ENCODE measurements around the gene UBE2E2.

The UBE2E2 gene

GRCh38 chr3:23288715-23289114 is 85.6 kb downstream of the UBE2E2 start:
- FAIRE-seq = no peak
- no peak for TF ChIP-seq POLR2A (IDR thresholded peaks at IDR 0.05; ENCODE audit: low read depth, low read length)
- TF ChIP-seq TAF1 (IDR thresholded peaks at IDR 0.05; ENCODE audit: borderline replicate concordance, low read depth, low read length) = no peak
- TF ChIP-seq POLR2AphosphoS5 (IDR thresholded peaks at IDR 0.05; ENCODE audit: low read depth, low read length) = no peak

GRCh38 chr3:23292432-23292831 is 89.3 kb downstream of the UBE2E2 start:
- DNase-seq (ENCODE audit: insufficient read length) = no peak
- no peak for TF ChIP-seq POLR2A (IDR thresholded peaks at IDR 0.05; ENCODE audit: low read depth, low read length)
- TF ChIP-seq TAF1 (IDR thresholded peaks at IDR 0.05; ENCODE audit: borderline replicate concordance, low read depth, low read length) = no peak
- TF ChIP-seq POLR2AphosphoS5 (IDR thresholded peaks at IDR 0.05; ENCODE audit: low read depth, low read length) = no peak
- no peak for FAIRE-seq

More at GRCh38 chr3:23288715-23289114, 85.6 kb downstream of the UBE2E2 start:
- no peak for DNase-seq (ENCODE audit: insufficient read length)

GRCh38 chr3:23294770-23295387 is 91.8 kb downstream of the UBE2E2 start:
- no peak for DNase-seq (ENCODE audit: insufficient read length)
- no peak for TF ChIP-seq POLR2AphosphoS5 (IDR thresholded peaks at IDR 0.05; ENCODE audit: low read depth, low read length)
- TF ChIP-seq TAF1 (IDR thresholded peaks at IDR 0.05; ENCODE audit: borderline replicate concordance, low read depth, low read length) = no peak
- TF ChIP-seq POLR2A (IDR thresholded peaks at IDR 0.05; ENCODE audit: low read depth, low read length) = no peak
- FAIRE-seq = peak; percentile 30

- TF ChIP-seq TAF1 (IDR thresholded peaks at IDR 0.05; ENCODE audit: borderline replicate concordance, low read depth, low read length) (no peak), POLR2A (IDR thresholded peaks at IDR 0.05; ENCODE audit: low read depth, low read length) (no peak), POLR2AphosphoS5 (IDR thresholded peaks at IDR 0.05; ENCODE audit: low read depth, low read length) (no peak)
- FAIRE-seq (no peak), DNase-seq (ENCODE audit: insufficient read length) (no peak)
Measured at GRCh38 chr3:23301819-23302218, 98.7 kb downstream of the UBE2E2 start.

GRCh38 chr3:23302271-23302670 is 99.1 kb downstream of the UBE2E2 start:
- DNase-seq (ENCODE audit: insufficient read length) (no peak), FAIRE-seq (no peak)
- no peak for TF ChIP-seq TAF1 (IDR thresholded peaks at IDR 0.05; ENCODE audit: borderline replicate concordance, low read depth, low read length)
- no peak for TF ChIP-seq POLR2AphosphoS5 (IDR thresholded peaks at IDR 0.05; ENCODE audit: low read depth, low read length)
- no peak for TF ChIP-seq POLR2A (IDR thresholded peaks at IDR 0.05; ENCODE audit: low read depth, low read length)

GRCh38 chr3:23303601-23304217 is 100.6 kb downstream of the UBE2E2 start:
- TF ChIP-seq POLR2AphosphoS5 (IDR thresholded peaks at IDR 0.05; ENCODE audit: low read depth, low read length) = no peak
- no peak for TF ChIP-seq TAF1 (IDR thresholded peaks at IDR 0.05; ENCODE audit: borderline replicate concordance, low read depth, low read length)
- TF ChIP-seq POLR2A (IDR thresholded peaks at IDR 0.05; ENCODE audit: low read depth, low read length) = no peak
- DNase-seq (ENCODE audit: insufficient read length) (no peak), FAIRE-seq (no peak)

- FAIRE-seq (no peak), DNase-seq (ENCODE audit: insufficient read length) (no peak)
- no peak for TF ChIP-seq POLR2A (IDR thresholded peaks at IDR 0.05; ENCODE audit: low read depth, low read length)
- TF ChIP-seq TAF1 (IDR thresholded peaks at IDR 0.05; ENCODE audit: borderline replicate concordance, low read depth, low read length) = no peak
Measured at GRCh38 chr3:23304424-23304823, 101.3 kb downstream of the UBE2E2 start.

GRCh38 chr3:23308986-23309625 is 106.0 kb downstream of the UBE2E2 start:
- TF ChIP-seq POLR2A (IDR thresholded peaks at IDR 0.05; ENCODE audit: low read depth, low read length) (no peak), TAF1 (IDR thresholded peaks at IDR 0.05; ENCODE audit: borderline replicate concordance, low read depth, low read length) (no peak), POLR2AphosphoS5 (IDR thresholded peaks at IDR 0.05; ENCODE audit: low read depth, low read length) (no peak)
- no peak for FAIRE-seq
- no peak for DNase-seq (ENCODE audit: insufficient read length)

GRCh38 chr3:23312866-23313265 is 109.7 kb downstream of the UBE2E2 start:
- FAIRE-seq (peak; percentile 70), DNase-seq (ENCODE audit: insufficient read length) (no peak)
- TF ChIP-seq TAF1 (IDR thresholded peaks at IDR 0.05; ENCODE audit: borderline replicate concordance, low read depth, low read length) (no peak), POLR2AphosphoS5 (IDR thresholded peaks at IDR 0.05; ENCODE audit: low read depth, low read length) (no peak), POLR2A (IDR thresholded peaks at IDR 0.05; ENCODE audit: low read depth, low read length) (no peak)

GRCh38 chr3:23314981-23315762 is 112.0 kb downstream of the UBE2E2 start:
- no peak for DNase-seq (ENCODE audit: insufficient read length)
- TF ChIP-seq TAF1 (IDR thresholded peaks at IDR 0.05; ENCODE audit: borderline replicate concordance, low read depth, low read length) (no peak), POLR2AphosphoS5 (IDR thresholded peaks at IDR 0.05; ENCODE audit: low read depth, low read length) (no peak), POLR2A (IDR thresholded peaks at IDR 0.05; ENCODE audit: low read depth, low read length) (no peak)
- no peak for FAIRE-seq

GRCh38 chr3:23316924-23317323 is 113.8 kb downstream of the UBE2E2 start:
- FAIRE-seq (no peak), DNase-seq (ENCODE audit: insufficient read length) (no peak)
- no peak for TF ChIP-seq POLR2AphosphoS5 (IDR thresholded peaks at IDR 0.05; ENCODE audit: low read depth, low read length)
- TF ChIP-seq POLR2A (IDR thresholded peaks at IDR 0.05; ENCODE audit: low read depth, low read length) = no peak
- no peak for TF ChIP-seq TAF1 (IDR thresholded peaks at IDR 0.05; ENCODE audit: borderline replicate concordance, low read depth, low read length)
